Right cardiac atrium (tissue), 5 donors: ENCODE measurements around the gene SLC7A8. TPM values are rescaled to one million over a fixed set of nuclear protein-coding genes. Genes with fewer than 3 reads are reported as not detected.
A peak's percentile ranks its signal among the peaks of the same experiment; 100 is the strongest.

Experiments used
- ATAC-seq, 2 donors: fragments of 200-7000 bp; cut with Tn5 transposase; one replicate each; pipeline versions ENCODE4 v1.8.0 to v1.9.1; 2020; ENCODE audit warnings: moderate library complexity in 2 of 2, mild to moderate bottlenecking in 1 of 2
- DNase-seq, 3 donors: peaks; one replicate each; pipeline ENCODE4 v3.0.0-alpha.2; 2020
- H3K27ac ChIP-seq: one replicate; pipeline ENCODE4 v1.5.1; 2013; ENCODE audit warnings: mild to moderate bottlenecking, low read length, control low read depth, moderate library complexity
- H3K27me3 ChIP-seq: one replicate; pipeline ENCODE4 v1.6.1; 2013; ENCODE audit not compliant: control insufficient read depth, insufficient read depth
- H3K4me1 ChIP-seq: one replicate; pipeline ENCODE4 v1.6.1; 2013; ENCODE audit warnings: low read length; ENCODE audit not compliant: control insufficient read depth, insufficient read depth
- H3K4me3 ChIP-seq: one replicate; pipeline ENCODE4 v1.5.1; 2013; ENCODE audit warnings: low read length, control low read depth
- H3K9me3 ChIP-seq: one replicate; pipeline ENCODE4 v1.6.1; 2013; ENCODE audit warnings: low read length; ENCODE audit not compliant: control insufficient read depth
- WGBS: extraction: QIAGEN DNeasy Blood & Tissue Kit; methylation state at CpG from one replicate; pipeline ENCODE4 v1.1.7; 2013; 5-methylcytosine and 5-hydroxymethylcytosine counted together
- intact Hi-C, 4 donors: fragments of 100-400 bp; cut with DNase I; formaldehyde crosslinking; loops; one replicate each; pipeline versions ENCODE4 v1.11.0 to v1.14.0; 2022 to 2023
- polyA plus RNA-seq: library from polyadenylated mRNA; stranded (reverse); fragments of 200-250 nt; gene quantifications from one replicate; pipeline ENCODE4 v1.2.3, GENCODE V29; 2013
- total RNA-seq, 4 donors: library from RNA; stranded (reverse); fragmentation: NEBNext Ultra II Directional; extraction: Animal tissue kit (Norgen Biotek cat#: 25700); gene quantifications; one replicate each; pipeline ENCODE4 v1.2.1, GENCODE V29; 2021
- donor health status: healthy with polysubstance abuse.
- donor health status: DM: no; HTN: yes; CAD: no.
- donor health status: DM: no; HTN: no; CAD: no.
- donor health status: DM: no; HTN: yes; CAD: no; lungs with severe emphysema.
- donor health status: DM: yes; HTN: yes; CAD: no.

SLC7A8 gene
- total and polyA plus RNA-seq, 5 donors = 6.9 to 11.7 (median 9.4) TPM

DNA sequence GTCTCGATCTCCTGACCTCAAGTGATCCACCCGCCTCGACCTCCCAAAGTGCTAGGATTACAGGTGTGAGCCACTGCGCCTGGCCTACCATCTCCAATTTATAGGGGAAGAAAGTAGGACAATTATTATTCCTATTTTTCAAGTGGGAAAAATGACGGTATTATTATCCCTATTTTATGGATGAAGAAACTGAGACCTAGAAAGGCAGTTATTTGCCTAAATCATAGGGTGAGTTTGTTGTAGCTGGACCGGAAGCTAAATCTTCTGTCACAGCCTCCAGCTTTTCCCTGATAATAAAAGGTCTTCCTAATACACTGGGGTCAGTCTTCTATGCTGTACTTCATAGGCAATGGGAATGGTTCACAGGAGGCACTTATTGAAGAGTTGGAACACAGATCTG, 13.8 kb downstream of the SLC7A8 start:
- no peak for ATAC-seq
- Histone ChIP-seq H3K27ac (no peak overlapping the region), H3K4me3 (no peak overlapping the region), H3K9me3 (no peaks in the 10 kb centered on the region), H3K4me1 (no peaks in the 10 kb centered on the region), H3K27me3 (no peaks in the 10 kb centered on the region)
- no peak for DNase-seq
- WGBS = 95% methylated on average over 6 of the region's 6 CpGs
- intact Hi-C loops = no loop called here

DNA sequence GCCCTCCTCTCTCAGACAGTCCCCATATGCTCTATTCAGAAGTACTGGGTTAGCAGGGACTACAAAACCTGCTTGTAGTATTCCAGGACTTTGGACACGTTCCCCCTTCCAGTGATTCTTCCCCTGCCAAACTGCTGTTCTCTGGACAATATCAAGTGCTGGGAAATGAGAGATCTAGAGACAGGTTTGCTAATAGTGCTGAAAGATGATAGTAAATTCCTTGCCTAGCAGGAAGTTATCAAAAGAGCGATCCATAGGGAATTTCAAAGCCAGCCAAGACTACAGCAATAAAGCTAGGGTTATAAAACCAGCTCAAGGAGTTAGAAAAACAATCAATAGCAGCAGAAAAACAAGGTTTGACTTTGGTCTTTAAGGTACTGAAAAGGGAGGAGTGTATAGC, 15.2 kb downstream of the SLC7A8 start:
- intact Hi-C loops = no loop called here
- DNase-seq (no peak), ATAC-seq (no peak)
- no peaks in the 10 kb centered on the region for H3K27me3 ChIP-seq
- 19% methylated on average over 2 of the region's 2 CpGs for WGBS
- H3K4me1 ChIP-seq = no peaks in the 10 kb centered on the region
- no peak overlapping the region for H3K4me3 ChIP-seq
- H3K9me3 ChIP-seq = no peaks in the 10 kb centered on the region
- H3K27ac ChIP-seq = no peak overlapping the region

DNA sequence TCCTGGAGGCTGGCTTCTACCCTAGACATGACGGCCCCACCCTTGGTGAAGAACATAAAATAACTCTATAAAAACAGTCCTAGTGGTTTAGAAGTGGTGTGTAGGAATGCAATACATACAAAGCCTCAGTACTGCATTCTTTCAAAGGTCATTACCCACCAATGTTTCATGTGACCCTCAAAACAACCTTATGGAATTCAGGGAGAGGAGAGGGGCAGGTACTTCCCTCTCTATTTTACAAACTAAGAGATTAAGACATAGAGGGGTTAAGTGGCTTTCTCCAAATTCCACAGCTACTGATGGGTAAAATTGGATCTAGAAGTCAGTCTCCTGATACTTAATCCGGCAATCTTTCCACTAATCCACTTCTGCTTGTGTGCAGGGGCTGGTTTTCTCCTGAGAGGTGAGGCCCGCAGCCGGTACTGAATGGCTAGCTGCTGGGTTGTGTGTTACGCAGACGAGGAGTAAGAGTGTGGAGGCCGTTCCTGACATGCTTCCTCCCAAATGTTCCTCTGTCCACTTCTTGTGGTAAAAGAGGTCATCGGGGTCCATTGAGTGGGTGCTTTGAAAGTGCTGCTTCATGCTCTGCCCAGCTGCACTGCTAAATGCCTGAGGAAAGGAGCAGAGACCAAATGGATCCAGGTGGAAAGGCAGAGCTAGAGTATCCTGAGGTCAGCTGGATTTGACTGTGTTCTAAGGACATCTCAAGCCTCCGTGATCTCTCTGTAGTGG, 16.2 kb downstream of the SLC7A8 start:
- 81% methylated on average over 9 of the region's 9 CpGs for WGBS
- Histone ChIP-seq H3K4me3 (no peak overlapping the region), H3K27me3 (no peaks in the 10 kb centered on the region), H3K9me3 (no peaks in the 10 kb centered on the region), H3K4me1 (no peaks in the 10 kb centered on the region), H3K27ac (no peak overlapping the region)
- ATAC-seq (no peak), DNase-seq (no peak)
- intact Hi-C loops = no loop called here

DNA sequence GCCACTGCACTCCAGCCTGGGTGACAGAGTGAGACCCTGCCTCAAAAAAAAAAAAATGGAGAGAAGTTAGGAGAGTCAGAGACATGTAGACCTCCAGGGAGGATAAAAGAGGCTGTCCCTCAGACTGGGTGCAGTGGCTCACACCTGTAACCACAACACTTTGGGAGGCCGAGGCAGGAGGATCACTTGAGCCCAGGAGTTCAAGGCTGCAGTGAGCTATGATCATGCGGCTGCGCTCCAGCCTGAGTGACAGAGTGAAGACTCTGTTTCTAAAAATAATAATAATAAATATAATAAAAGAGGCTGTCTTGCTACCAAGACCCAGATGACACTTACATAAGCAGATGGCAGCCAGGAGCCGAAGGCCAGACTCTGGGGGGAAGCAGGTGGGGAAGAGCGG, 18.5 kb downstream of the SLC7A8 start:
- Histone ChIP-seq H3K4me1 (peaks cover 4% of the 10 kb centered on the region), H3K4me3 (no peak overlapping the region), H3K9me3 (no peaks in the 10 kb centered on the region), H3K27ac (no peak overlapping the region), H3K27me3 (no peaks in the 10 kb centered on the region)
- WGBS = 95% methylated on average over 5 of the region's 5 CpGs
- DNase-seq = no peak
- intact Hi-C loops = no loop called here
- no peak for ATAC-seq

DNA sequence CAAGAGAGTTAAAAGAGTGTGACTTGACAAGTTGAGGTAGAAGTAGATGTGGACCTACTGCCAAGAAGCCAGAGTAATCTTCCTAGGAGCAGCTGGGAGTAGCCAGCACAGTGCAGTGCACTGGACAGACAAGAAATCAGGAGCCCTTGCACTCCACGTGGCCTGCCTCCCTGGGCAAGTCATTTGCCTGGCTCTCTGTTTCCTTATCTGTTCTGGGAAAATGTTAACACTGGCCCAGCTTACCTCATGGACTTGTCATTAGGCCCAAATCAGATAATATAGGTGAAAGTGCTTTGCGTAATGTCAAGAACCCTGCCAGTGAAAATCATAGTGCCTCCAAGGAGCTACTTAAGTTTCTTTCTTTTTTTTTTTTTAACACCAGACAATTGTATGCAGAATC, 19.2 kb downstream of the SLC7A8 start:
- H3K4me3 ChIP-seq = no peak overlapping the region
- H3K27me3 ChIP-seq = no peaks in the 10 kb centered on the region
- intact Hi-C loops = no loop called here
- no peaks in the 10 kb centered on the region for H3K9me3 ChIP-seq
- DNase-seq = no peak
- ATAC-seq = peak in 1 of 2 donors; percentile 85
- H3K4me1 ChIP-seq = peaks cover 4% of the 10 kb centered on the region
- H3K27ac ChIP-seq = no peak overlapping the region
- 72% methylated on average over 2 of the region's 2 CpGs for WGBS

DNA sequence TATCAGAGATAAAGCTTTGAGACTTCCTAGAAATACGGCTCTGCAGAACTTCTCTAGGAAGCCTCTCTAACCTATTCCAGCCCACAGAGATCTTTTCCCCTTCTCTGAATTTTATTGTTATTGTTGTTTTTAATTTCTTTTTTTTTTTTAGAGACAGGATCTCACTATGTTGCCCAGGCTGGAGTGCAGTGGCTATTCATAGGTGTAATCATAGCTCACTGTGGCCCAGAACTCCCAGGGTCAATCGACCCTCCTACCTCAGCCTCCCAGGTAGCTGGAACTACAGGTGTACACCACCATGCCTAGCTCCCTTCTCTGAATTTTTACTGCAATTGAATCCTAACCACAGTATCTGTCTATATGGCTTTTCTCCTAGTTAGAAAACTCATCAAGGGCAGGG, 19.6 kb downstream of the SLC7A8 start:
- ATAC-seq (no peak), DNase-seq (no peak)
- Histone ChIP-seq H3K27me3 (no peaks in the 10 kb centered on the region), H3K4me3 (no peak overlapping the region), H3K4me1 (peaks cover 4% of the 10 kb centered on the region), H3K27ac (no peak overlapping the region), H3K9me3 (no peaks in the 10 kb centered on the region)
- 83% methylated on average over 2 of the region's 2 CpGs for WGBS
- intact Hi-C loops = no loop called here

DNA sequence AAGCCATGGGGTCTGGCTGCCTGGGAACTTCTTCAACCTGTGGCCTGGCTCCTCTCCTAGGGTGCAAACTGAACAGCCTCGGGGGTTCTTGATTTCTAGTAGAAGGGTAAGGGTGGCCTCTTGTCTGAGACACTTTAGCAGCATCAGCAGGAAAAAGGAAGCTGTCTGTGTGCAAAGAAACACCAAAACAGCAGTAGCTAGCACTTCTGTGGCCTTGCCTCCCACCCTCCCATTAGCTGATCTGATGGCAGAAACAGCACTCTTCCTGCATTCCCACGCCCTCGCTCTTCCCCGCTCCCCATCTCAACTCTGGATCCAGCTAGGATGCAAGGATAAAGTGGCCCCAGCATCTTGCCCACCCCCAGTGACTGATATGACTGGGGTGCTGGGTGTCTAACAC, 20.7 kb downstream of the SLC7A8 start:
- intact Hi-C loops = no loop called here
- 75% methylated on average over 4 of the region's 4 CpGs for WGBS
- Histone ChIP-seq H3K4me3 (no peak overlapping the region), H3K27ac (no peak overlapping the region), H3K27me3 (no peaks in the 10 kb centered on the region), H3K9me3 (no peaks in the 10 kb centered on the region), H3K4me1 (peaks cover 4% of the 10 kb centered on the region)
- ATAC-seq = no peak
- no peak for DNase-seq

DNA sequence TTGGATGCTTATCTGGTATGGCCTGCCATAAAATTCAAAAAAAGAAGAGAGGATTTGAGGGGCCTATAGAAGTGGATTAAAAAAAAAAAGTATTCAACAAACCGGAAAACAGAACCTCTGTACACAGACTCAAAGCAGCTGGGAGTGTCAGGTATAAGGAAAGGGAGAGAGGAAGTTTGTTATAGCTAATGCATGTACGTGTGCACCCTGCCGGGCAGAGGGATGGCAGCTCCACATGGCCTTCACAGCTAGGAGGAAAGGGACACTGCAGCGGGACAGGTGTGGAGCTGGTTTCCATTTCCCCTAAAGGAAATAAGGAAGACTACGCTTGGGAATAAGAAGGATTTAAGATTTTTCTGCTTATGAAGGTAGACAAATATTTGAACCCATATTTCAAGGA, 21.5 kb downstream of the SLC7A8 start:
- intact Hi-C loops = no loop called here
- no peak for DNase-seq
- 82% methylated on average over 5 of the region's 5 CpGs for WGBS
- Histone ChIP-seq H3K27ac (no peak overlapping the region), H3K27me3 (no peaks in the 10 kb centered on the region), H3K9me3 (no peaks in the 10 kb centered on the region), H3K4me3 (no peak overlapping the region), H3K4me1 (peaks cover 4% of the 10 kb centered on the region)
- no peak for ATAC-seq

DNA sequence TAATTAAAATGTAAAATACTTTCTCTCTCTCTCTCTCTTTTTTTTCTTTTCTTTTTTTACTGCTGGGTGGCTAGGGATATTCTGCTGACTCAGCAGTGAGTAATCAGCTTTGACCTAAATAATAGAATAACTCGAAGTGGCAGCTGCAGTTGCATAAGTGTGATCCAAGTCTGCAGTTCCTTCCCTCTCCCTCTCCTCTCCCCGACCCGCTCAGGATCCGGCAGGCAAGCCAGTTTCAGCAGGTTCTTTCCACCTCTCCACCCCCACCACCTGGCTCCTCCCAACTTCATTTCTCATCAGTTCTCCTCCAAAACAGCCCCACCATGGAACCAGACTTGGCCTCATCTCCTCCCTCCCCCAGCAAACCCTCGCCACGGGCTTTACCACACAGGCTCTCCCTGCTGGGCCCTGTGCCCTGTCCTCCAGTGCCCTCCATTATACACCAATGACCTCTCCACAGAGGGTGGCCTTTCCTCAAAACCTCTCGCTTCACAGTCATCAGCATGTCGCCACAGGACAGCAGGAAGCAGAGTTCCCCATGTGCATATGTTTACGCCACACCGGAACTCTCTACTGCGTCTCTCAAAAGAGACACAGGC, 22.4 kb downstream of the SLC7A8 start:
- H3K9me3 ChIP-seq = no peaks in the 10 kb centered on the region
- no peaks in the 10 kb centered on the region for H3K27me3 ChIP-seq
- peak overlapping the region; percentile 69 for H3K27ac ChIP-seq
- DNase-seq = peak; percentile 36 to 75 (median 63)
- H3K4me1 ChIP-seq = peaks cover 4% of the 10 kb centered on the region
- whole genome bisulfite sequencing = 39% methylated on average over 11 of the region's 11 CpGs
- H3K4me3 ChIP-seq = no peak overlapping the region
- ATAC-seq = peak; percentile 55 to 74
- intact Hi-C loops = no loop called here

DNA sequence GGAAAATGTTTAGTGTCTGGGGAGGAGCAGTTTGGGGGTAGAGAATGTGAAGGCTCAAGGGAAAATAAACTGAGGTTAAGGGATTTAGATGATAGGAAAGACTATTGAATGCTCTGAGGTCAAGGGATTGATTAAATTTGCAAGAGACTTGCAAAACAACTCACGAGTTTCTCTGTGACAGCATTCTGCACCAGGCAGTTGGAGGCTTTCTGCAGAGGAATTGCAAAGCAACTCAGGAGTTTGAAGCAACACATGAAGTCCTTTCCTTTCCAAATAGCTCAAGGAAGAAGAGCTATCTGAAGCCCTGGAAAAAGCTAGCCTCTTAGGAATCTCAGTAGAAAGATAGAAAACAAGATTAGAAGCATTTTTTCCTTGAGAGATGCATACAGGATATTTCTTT, 23.9 kb downstream of the SLC7A8 start:
- H3K4me3 ChIP-seq = no peak overlapping the region
- H3K9me3 ChIP-seq = no peaks in the 10 kb centered on the region
- intact Hi-C loops = no loop called here
- ATAC-seq (no peak), DNase-seq (no peak)
- H3K27ac ChIP-seq = no peak overlapping the region
- peaks cover 7% of the 10 kb centered on the region for H3K4me1 ChIP-seq
- WGBS = 63% methylated on average over 1 of the region's 1 CpG
- H3K27me3 ChIP-seq = no peaks in the 10 kb centered on the region

DNA sequence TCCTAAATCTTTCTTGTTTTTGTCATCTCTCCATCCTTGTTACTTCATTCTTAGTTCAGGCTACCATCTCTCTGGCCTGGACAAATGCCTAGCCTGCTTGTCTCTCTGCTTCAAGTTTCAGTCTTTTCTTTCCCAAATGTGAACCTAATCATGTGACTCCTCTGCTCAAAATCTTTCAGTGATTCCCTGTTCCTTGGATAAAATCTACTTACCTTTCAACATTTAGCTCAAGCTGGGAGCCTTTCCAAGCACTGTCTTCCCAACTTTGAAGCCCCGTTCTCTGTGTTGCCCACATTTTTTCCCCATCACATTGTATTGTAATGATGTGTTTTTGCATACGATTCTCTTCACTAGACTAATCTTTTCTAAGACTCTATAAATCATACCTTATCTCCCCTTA, 24.7 kb downstream of the SLC7A8 start:
- no peak for ATAC-seq
- intact Hi-C loops = no loop called here

More for the DNA sequence above, 24.7 kb downstream of the SLC7A8 start:
- DNase-seq = no peak
- Histone ChIP-seq H3K27ac (no peak overlapping the region), H3K4me1 (peaks cover 7% of the 10 kb centered on the region), H3K9me3 (no peaks in the 10 kb centered on the region), H3K4me3 (no peak overlapping the region), H3K27me3 (no peaks in the 10 kb centered on the region)
- 73% methylated on average over 2 of the region's 2 CpGs for WGBS
